Testis (tissue), 2 donors: Measurements from ENCODE around the gene KREMEN2.
"Not testable (repeated sequence)": the region's sequence is repeated elsewhere in the genome, so short reads cannot be mapped to it uniquely, and the experiment has no call there.

ENCODE experiments used
- POLR2A ChIP-seq: fragments of 450-650 bp; IDR thresholded peaks from one replicate; pipeline ENCODE4 v1.6.1; 2017; ENCODE audit warnings: antibody characterized with exemption, mild to moderate bottlenecking, moderate library complexity
- TF ChIP-seq, protein P1 (sequence below), 3 experiments: fragments of 450-650 bp in 2 of 3; fragments of 200-600 bp in 1 of 3; sonication (generic) in 1 of 3; IDR thresholded peaks; one replicate each; pipeline ENCODE4 v1.5.1; 2016 to 2019; ENCODE audit warnings: antibody characterized with exemption in 3 of 3, mild to moderate bottlenecking in 2 of 3, moderate library complexity in 1 of 3

DNA sequence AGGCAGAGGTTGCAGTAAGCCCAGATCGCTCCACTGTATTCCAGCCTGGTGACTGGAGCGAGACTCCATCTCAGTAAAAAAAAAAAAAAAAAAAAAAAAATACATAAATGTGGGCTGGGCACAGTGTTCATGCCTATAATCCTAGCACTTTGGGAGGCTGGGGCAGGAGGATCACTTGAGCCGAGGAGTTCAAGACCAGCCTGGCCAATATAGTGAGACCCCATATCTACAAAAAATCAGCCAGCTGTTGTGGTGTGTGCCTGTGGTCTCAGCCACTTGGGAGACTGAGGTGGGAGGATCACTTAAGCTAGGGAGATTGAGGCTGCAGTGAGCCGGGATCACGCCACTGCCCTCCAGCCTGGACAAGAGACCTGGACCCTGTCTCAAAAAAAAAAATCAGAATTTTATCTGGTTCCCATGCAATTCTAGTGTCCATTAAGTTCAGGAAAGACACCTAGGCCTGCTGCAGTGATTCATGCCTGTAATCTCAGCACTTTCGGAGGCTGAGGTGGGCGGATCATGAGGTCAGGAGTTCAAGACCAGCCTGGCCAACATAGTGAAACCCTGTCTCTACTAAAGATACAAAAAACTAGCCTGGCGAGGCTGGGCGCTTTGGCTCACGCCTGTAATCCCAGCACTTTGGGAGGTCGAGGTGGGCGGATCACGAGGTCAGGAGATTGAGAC, 32.7 kb upstream of the KREMEN2 start:
- TF ChIP-seq, protein P1, sequence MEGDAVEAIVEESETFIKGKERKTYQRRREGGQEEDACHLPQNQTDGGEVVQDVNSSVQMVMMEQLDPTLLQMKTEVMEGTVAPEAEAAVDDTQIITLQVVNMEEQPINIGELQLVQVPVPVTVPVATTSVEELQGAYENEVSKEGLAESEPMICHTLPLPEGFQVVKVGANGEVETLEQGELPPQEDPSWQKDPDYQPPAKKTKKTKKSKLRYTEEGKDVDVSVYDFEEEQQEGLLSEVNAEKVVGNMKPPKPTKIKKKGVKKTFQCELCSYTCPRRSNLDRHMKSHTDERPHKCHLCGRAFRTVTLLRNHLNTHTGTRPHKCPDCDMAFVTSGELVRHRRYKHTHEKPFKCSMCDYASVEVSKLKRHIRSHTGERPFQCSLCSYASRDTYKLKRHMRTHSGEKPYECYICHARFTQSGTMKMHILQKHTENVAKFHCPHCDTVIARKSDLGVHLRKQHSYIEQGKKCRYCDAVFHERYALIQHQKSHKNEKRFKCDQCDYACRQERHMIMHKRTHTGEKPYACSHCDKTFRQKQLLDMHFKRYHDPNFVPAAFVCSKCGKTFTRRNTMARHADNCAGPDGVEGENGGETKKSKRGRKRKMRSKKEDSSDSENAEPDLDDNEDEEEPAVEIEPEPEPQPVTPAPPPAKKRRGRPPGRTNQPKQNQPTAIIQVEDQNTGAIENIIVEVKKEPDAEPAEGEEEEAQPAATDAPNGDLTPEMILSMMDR (IDR thresholded peaks at IDR 0.05): not testable (repeated sequence)
- TF ChIP-seq POLR2A: not testable (repeated sequence)
